Right ventricle myocardium inferior (tissue), 1 donor: ENCODE measurements around the gene KRTAP10-4. TPM values are rescaled to one million over a fixed set of nuclear protein-coding genes. Genes with fewer than 3 reads are reported as not detected.
"Not testable (repeated sequence)": the region's sequence is repeated elsewhere in the genome, so short reads cannot be mapped to it uniquely, and the experiment has no call there.

Experiments used
- ATAC-seq: fragments of 200-7000 bp; cut with Tn5 transposase; one replicate; pipeline ENCODE4 v1.9.1; 2020; ENCODE audit warnings: mild to moderate bottlenecking, moderate library complexity
- DNase-seq: peaks from one replicate; pipeline ENCODE4 v3.0.0; 2021; ENCODE audit errors: missing footprints
- intact Hi-C: fragments of 100-400 bp; cut with DNase I; formaldehyde crosslinking; loops from one replicate; pipeline ENCODE4 v1.11.0; 2022
- total RNA-seq: library from RNA; stranded (reverse); fragmentation: NEBNext Ultra II Directional; extraction: Animal tissue kit (Norgen Biotek cat#: 25700); gene quantifications from one replicate; pipeline ENCODE4 v1.2.1, GENCODE V29; 2021
- donor health status: DM: no; HTN: yes; CAD: no; lungs with severe emphysema.

The KRTAP10-4 gene
- total RNA-seq, 1 donor from 2014 or later: not detected

GRCh38 chr21:44603911-44604310 is 30.4 kb downstream of the KRTAP10-4 start:
- intact Hi-C loops: no loop called here

DNA sequence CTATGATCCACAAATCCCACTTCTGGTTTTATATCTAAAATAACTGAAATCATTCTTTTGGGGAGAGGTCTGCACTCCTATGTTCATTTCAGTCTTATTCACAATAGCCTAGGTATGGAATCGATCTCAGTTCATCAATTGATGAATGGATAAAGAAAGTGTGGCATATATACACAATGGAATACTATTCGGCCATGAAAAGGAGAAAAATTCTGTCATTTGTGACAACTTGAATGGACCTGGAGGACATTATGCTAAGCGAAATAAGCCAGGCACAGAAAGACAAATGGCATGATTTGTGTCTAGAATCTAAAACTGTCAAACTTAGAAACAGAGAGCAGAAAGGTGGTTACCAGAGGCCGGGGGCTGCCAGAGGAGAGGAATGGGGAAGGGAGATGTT is 33.0 kb downstream of the KRTAP10-4 start:
- intact Hi-C loops: no loop called here
- ATAC-seq (no peak), DNase-seq (no peak)

More at GRCh38 chr21:44603911-44604310, 30.4 kb downstream of the KRTAP10-4 start:
- DNase-seq (no peak), ATAC-seq (no peak)

- DNase-seq (no peak), ATAC-seq (no peak)
- intact Hi-C loops: no loop called here
Observed at GRCh38 chr21:44609193-44609592, 35.7 kb downstream of the KRTAP10-4 start.

- intact Hi-C loops: loop anchor here (10.0 kb wide), 1 partner anchor 135 kb away; no protein-coding TSS in a partner anchor
Observed at GRCh38 chr21:44610157-44610843, 36.8 kb downstream of the KRTAP10-4 start.

DNA sequence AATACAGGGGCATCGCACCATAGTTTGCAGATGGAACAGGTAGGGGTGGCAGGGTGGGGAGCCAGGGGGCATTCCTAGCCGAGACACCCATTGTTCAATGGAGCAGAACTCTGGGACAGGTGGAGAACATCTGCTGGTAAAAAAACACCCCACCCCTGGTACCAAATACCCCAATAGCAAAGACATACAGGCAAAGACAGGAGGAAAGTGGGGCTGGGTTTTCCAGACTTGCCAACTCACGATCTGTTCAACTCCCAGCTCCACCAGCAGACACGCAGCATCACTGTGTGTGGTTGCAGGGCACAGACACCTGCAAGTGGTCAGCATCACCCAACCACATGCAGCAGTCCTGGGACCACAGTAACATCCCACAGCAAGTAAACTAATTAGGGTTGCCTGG is 38.0 kb downstream of the KRTAP10-4 start:
- intact Hi-C loops: loop anchor here (10.0 kb wide), 1 partner anchor 133 kb away; no protein-coding TSS in a partner anchor
- DNase-seq (no peak), ATAC-seq (no peak)

More at GRCh38 chr21:44610157-44610843, 36.8 kb downstream of the KRTAP10-4 start:
- not testable (repeated sequence) for ATAC-seq, DNase-seq

DNA sequence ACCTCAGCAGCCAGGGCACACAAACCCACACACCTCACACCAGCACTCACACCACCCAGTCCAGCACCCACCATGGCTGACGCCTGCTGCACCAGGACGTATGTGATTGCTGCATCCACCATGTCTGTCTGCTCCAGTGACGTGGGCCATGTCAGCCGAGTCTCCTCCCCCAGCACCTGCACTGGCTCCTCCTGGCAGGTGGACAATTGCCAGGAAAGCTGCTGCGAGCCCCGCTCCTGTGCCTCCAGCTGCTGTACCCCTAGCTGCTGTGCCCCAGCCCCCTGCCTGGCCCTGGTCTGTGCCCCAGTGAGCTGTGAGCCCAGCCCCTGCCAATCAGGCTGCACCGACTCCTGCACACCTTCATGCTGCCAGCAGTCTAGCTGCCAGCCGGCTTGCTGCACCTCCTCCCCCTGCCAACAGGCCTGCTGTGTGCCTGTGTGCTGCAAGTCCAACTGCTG is 38.5 kb downstream of the KRTAP10-4 start, which contains the start of gene KRTAP10-8:
Gene KRTAP10-8 (plus strand): TSS at position 51 of the 458 bp plus-strand sequence. CDS start 22 bp downstream, at position 73.
- intact Hi-C loops: loop anchor here (10.0 kb wide), 1 partner anchor 133 kb away; no protein-coding TSS in a partner anchor
- no peak for DNase-seq
- no peak for ATAC-seq

- DNase-seq: peak; percentile 69
- no peak for ATAC-seq
- intact Hi-C loops: loop anchor here (10.0 kb wide), 1 partner anchor 132 kb away; no protein-coding TSS in a partner anchor
Observed at GRCh38 chr21:44612669-44613229, 39.2 kb downstream of the KRTAP10-4 start.

GRCh38 chr21:44613386-44614155 is 40.0 kb downstream of the KRTAP10-4 start:
- ATAC-seq (no peak), DNase-seq (no peak)
- intact Hi-C loops: loop anchor here (10.0 kb wide), 1 partner anchor 131 kb away; no protein-coding TSS in a partner anchor

DNA sequence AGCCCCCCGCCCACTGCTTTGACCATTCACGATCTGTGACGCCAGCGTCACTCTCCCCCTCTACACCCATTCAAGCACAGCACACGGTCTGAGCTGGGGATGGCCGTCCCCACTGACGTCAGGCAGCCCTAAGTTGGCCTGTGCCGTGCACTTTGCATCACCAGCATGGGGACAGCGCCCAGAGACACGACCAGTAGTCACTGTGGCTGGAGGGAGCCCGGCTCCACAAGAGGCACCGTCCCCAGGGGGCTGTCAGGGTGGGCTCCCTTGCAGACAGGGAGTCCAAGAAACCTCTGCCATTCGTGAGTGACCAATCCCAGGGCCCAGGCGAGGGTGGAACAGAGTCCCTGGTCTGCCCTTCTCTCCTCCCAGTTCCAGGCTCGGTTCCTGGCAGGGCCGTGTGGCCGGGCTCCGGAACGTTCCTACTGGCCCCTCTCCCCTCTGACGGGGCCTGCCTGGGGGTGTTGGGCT is 40.7 kb downstream of the KRTAP10-4 start:
- peak; percentile 62 for DNase-seq
- ATAC-seq: no peak
- intact Hi-C loops: loop anchor here (10.0 kb wide), 1 partner anchor 131 kb away; no protein-coding TSS in a partner anchor

DNA sequence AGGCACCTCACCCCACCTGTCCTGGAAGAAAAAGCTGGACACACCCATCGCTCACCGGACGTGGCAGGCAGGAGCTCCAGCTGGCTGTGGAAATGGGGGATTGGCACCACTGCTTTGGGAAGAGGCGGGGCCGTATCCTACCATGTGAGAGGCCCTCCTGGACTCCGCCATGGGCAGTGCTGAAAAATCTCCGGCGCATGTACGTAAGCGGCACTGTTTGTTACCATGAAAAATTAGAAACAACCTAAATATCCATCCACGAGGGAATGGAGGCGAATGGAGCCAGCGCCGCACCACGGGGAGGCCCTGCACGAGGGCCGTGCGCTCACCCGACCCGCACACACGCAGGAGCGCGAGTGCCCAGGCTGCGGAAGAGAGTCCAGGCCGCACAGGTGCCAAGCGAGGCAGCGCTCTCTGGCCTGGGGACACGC is 41.4 kb downstream of the KRTAP10-4 start:
- ATAC-seq: no peak
- no peak for DNase-seq
- intact Hi-C loops: loop anchor here (10.0 kb wide), 1 partner anchor 130 kb away; no protein-coding TSS in a partner anchor

DNA sequence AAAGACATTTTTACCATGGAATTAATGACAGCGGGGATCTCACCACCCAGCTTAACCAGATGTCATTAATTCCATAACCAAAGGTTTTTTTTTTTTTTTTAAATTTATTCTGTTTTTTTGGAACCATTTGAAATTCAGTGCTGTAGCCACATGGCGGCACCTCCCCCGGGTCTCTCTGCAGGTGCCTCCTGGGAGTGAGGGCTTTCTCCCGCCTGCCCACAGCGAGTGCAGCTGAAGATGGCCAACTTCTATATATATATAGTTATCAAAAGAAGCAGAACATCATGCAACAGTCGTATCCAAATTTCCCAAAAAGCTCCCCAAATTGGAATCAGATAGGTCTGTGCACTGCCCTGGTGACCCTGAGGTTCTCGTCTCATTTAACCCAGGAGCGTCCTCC is 41.9 kb downstream of the KRTAP10-4 start:
- ATAC-seq (no peak), DNase-seq (no peak)
- intact Hi-C loops: loop anchor here (10.0 kb wide), 1 partner anchor 129 kb away; no protein-coding TSS in a partner anchor

DNA sequence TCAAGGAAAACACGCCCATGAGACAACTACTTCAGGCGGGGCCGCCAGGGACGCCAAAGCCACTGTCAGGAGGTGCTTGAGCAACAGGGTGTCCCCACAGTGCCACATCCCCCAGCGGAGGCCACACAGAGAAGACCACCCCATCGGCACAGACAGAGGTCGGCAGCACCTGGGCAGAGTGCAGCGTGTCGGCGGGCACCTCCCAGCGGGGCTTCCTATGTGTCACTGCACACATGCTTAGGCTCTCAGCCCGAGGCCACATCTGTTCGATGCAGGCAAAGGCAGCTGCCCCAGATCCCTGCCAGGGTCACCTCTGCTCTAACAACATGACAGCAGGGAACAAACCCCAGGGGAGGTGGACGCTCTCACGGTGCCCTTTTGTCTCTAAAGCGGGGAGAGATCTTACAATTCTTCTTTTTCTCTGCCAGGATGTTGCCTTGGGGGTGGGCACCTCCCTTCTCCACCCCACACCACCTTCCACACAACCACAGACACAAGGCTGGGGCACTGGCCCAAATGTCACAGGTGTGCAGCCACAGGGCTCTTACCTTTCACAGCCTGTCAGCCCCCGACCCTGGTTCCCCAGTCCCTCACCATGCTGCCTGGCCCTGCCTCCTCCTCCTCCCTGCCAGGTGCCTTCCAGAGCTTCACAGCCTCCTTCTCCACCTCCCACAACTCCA is 42.5 kb downstream of the KRTAP10-4 start:
- ATAC-seq (no peak), DNase-seq (no peak)
- intact Hi-C loops: loop anchor here (10.0 kb wide), 1 partner anchor 129 kb away; no protein-coding TSS in a partner anchor

DNA sequence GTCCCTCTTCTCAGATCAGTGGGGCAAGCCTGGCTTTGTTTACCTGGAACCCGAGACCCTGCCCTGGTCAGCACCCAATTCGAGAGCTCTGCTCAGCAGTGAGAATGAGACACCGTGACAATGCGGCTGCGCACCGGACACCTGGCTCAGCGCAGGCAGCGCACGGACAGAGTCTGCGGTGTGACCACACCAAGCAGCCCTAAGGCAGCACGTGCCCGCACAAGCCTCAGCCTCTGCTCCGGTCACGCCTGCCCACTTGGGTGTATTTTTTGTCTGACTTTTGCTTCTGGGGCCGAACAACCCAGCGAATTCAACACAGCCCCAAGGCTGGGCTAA is 43.0 kb downstream of the KRTAP10-4 start:
- DNase-seq (no peak), ATAC-seq (no peak)
- intact Hi-C loops: loop anchor here (10.0 kb wide), 1 partner anchor 128 kb away; no protein-coding TSS in a partner anchor

GRCh38 chr21:44617071-44617501 is 43.6 kb downstream of the KRTAP10-4 start:
- ATAC-seq: no peak
- intact Hi-C loops: loop anchor here (10.0 kb wide), 1 partner anchor 128 kb away; no protein-coding TSS in a partner anchor
- DNase-seq: peak; percentile 43

- DNase-seq (peak; percentile 77), ATAC-seq (peak; percentile 77)
- intact Hi-C loops: loop anchor here (10.0 kb wide), 1 partner anchor 126 kb away; no protein-coding TSS in a partner anchor
Observed at GRCh38 chr21:44618504-44618903, 45.0 kb downstream of the KRTAP10-4 start.

- DNase-seq (no peak), ATAC-seq (no peak)
- intact Hi-C loops: loop anchor here (10.0 kb wide), 1 partner anchor 126 kb away; no protein-coding TSS in a partner anchor
Observed at GRCh38 chr21:44618909-44619308, 45.4 kb downstream of the KRTAP10-4 start.

GRCh38 chr21:44619886-44620285 is 46.4 kb downstream of the KRTAP10-4 start:
- intact Hi-C loops: loop anchor here (10.0 kb wide), 1 partner anchor 125 kb away; no protein-coding TSS in a partner anchor
- no peak for ATAC-seq

DNA sequence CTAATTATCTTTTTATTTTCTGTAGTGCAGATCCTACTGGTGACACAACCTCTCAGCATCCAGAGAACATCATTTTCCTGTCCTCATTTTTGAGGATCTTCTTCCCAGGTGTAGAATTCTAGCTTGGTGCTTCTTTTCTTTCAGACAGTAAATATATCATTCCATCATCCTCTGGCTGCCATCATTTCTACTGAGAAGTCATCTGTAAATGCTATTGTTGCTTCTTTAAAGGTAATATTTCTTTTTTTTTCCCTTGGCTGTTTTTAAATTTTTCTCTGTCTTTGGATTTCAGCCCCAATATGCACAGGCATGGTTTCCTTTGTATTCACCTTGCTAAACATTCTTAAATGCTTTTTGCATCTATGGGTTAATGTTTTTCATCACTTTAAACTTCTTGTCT is 50.0 kb downstream of the KRTAP10-4 start:
- intact Hi-C loops: no loop called here
- ATAC-seq (no peak), DNase-seq (no peak)

More at GRCh38 chr21:44619886-44620285, 46.4 kb downstream of the KRTAP10-4 start:
- DNase-seq: no peak
